ENCODE results near the gene IDNK.
A peak's percentile ranks its signal among the peaks of the same experiment; 100 is the strongest.

The IDNK gene

DNA sequence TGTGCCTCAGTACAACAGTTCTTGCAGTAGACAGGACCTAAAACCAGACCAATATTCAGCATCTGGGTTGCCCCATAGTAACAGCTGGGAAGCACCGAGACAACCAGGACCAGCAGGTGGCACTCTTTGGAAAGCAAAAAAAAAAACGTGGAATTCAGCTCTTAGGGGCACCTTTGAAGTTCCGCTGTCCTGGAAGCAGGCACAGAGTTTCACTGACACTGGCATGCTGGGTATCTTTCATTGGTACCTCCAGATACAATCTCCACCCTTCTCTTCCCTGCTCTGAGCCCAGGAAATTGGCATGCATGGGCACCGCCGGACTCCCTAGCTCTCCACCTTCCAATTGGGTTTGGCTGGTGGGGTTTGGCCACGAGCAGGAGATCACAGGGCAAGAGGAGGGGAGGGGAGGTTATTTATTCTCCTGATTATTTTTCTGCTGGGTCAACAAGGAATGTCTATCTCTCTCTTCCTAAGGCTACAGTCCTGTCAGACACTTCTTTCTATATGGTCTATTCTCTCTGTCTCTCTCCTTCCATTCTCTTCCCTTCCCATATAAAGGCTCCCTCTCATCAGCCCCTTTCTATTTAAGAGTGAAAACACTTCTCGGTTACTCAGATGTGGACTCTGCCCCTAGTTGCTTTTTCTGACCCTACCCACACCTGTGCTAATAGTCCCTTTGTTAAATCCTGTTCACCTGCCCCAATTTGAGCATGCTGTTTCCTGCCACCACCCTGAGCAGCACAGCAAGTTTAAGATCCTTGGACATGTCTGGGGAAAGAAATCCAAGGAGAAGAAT is 1.9 kb upstream of the IDNK start:
- H3K4me3 Mint-ChIP-seq, result no peak overlapping the region
- H3K9me3 Mint-ChIP-seq, result no peaks in the 10 kb centered on the region
- peaks cover 6% of the 10 kb centered on the region for H3K27me3 Mint-ChIP-seq
- intact Hi-C loops (cut with micrococcal nuclease), result loop anchor here (5.0 kb wide), 1 partner anchor 86 kb away; the partner anchor contains the start of gene UBQLN1
- H3K27ac Mint-ChIP-seq, result no peak overlapping the region
- peaks cover 13% of the 10 kb centered on the region for H3K36me3 Mint-ChIP-seq (ENCODE audit: low read depth)
- peaks cover 26% of the 10 kb centered on the region for H3K4me1 Mint-ChIP-seq (ENCODE audit: low read depth)

DNA sequence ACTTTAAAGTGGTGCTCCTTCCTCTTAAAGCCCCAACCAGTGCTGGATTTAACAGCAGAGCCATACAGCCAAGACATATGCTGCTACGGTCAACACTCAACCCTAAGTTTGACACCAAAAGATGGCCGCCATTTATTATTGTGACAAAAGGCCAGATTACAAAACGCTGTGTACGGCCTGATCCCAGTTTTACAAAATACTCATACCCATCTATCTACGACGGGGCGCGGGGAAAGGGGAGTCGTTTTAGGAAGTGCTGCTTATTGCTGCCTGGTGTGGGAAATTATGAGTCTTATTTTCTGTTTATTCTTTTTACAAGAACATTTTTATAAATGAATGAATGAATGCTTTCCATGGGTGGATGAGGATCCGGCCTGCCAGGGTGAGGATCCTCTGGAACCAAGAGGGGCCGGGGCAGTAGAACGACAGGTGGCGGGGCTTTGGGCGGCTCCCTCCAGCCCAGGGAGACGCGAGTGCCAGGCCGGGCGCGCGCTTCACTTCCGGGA is 457 bp upstream of the IDNK start:
- peaks cover 26% of the 10 kb centered on the region for H3K4me1 Mint-ChIP-seq (ENCODE audit: low read depth)
- peak overlapping the region; percentile 97 for H3K27ac Mint-ChIP-seq
- H3K9me3 Mint-ChIP-seq, result no peaks in the 10 kb centered on the region
- peak overlapping the region; percentile 89 for H3K4me3 Mint-ChIP-seq
- H3K36me3 Mint-ChIP-seq (ENCODE audit: low read depth), result peaks cover 27% of the 10 kb centered on the region
- intact Hi-C loops (cut with micrococcal nuclease), result loop anchor here (2.0 to 5.0 kb wide), 2 partner anchors 85 to 298 kb away; partner anchors contain the start of genes KIF27 and UBQLN1
- H3K27me3 Mint-ChIP-seq, result peaks cover 6% of the 10 kb centered on the region

DNA sequence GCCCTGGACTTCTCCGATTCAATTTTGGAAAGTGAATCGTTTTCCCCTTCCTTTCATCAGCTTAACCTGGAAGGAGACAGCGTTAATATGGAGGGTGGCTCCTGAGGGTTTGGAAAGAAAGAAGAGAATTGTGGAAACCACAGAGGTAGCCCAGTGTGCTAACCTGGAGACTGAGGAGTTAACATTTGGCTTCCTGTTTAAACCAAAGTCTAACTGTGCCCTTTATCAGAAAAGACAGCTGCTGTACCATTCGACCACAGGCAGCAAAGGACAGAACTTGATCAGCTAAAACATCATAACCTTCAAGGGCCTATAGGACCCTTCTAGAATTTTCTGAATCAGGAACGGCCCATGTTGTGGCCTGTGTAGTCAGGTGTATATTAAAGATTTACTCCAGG is 735 bp downstream of the IDNK start:
- peaks cover 26% of the 10 kb centered on the region for H3K4me1 Mint-ChIP-seq (ENCODE audit: low read depth)
- H3K27ac Mint-ChIP-seq, result peak overlapping the region; percentile 97
- H3K4me3 Mint-ChIP-seq, result peak overlapping the region; percentile 89
- intact Hi-C loops (cut with micrococcal nuclease), result loop anchor here (2.0 to 5.0 kb wide), 2 partner anchors 84 to 297 kb away; partner anchors contain the start of genes KIF27 and UBQLN1
- peaks cover 6% of the 10 kb centered on the region for H3K27me3 Mint-ChIP-seq
- no peaks in the 10 kb centered on the region for H3K9me3 Mint-ChIP-seq
- peaks cover 37% of the 10 kb centered on the region for H3K36me3 Mint-ChIP-seq (ENCODE audit: low read depth)

DNA sequence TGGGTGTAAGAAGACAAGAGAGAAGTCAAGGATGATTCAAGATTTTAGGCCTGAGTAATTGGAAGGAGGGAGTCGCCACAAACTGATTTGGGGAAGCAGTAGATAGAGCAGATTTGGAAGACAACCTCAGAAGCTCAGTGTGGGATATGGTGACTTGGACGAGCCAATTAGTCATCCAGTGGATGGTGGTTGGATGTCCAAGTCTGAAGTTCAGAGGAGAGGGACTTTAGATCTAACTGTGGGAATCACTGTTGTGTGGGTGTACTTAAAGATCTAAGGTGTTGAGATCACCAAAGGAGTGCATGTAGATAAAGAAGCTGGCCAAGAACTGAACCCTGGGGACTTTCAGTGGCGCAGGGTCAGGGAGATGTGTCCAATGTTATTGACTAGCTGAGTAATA is 2.2 kb downstream of the IDNK start:
- Mint-ChIP-seq H3K4me1 (ENCODE audit: low read depth) (peaks cover 35% of the 10 kb centered on the region), H3K4me3 (no peak overlapping the region), H3K9me3 (peaks cover 9% of the 10 kb centered on the region), H3K36me3 (ENCODE audit: low read depth) (peaks cover 51% of the 10 kb centered on the region), H3K27me3 (peaks cover 6% of the 10 kb centered on the region), H3K27ac (peak overlapping the region; percentile 10)
- intact Hi-C loops (cut with micrococcal nuclease), result no loop called here

GRCh38 chr9:83628540-83628939 is 5.6 kb downstream of the IDNK start:
- H3K27ac Mint-ChIP-seq, result no peak overlapping the region
- H3K4me1 Mint-ChIP-seq (ENCODE audit: low read depth), result peaks cover 23% of the 10 kb centered on the region

GRCh38 chr9:83629433-83630104 is 6.6 kb downstream of the IDNK start:
- no peak overlapping the region for H3K27ac Mint-ChIP-seq
- intact Hi-C loops (cut with micrococcal nuclease), result no loop called here
- peaks cover 9% of the 10 kb centered on the region for H3K9me3 Mint-ChIP-seq
- peaks cover 59% of the 10 kb centered on the region for H3K36me3 Mint-ChIP-seq (ENCODE audit: low read depth)
- H3K4me3 Mint-ChIP-seq, result no peak overlapping the region
- H3K4me1 Mint-ChIP-seq (ENCODE audit: low read depth), result peaks cover 16% of the 10 kb centered on the region
- H3K27me3 Mint-ChIP-seq, result no peaks in the 10 kb centered on the region

More at GRCh38 chr9:83628540-83628939, 5.6 kb downstream of the IDNK start:
- Mint-ChIP-seq H3K27me3 (no peaks in the 10 kb centered on the region), H3K9me3 (peaks cover 9% of the 10 kb centered on the region), H3K36me3 (ENCODE audit: low read depth) (peaks cover 59% of the 10 kb centered on the region), H3K4me3 (no peak overlapping the region)
- intact Hi-C loops (cut with micrococcal nuclease), result no loop called here

DNA sequence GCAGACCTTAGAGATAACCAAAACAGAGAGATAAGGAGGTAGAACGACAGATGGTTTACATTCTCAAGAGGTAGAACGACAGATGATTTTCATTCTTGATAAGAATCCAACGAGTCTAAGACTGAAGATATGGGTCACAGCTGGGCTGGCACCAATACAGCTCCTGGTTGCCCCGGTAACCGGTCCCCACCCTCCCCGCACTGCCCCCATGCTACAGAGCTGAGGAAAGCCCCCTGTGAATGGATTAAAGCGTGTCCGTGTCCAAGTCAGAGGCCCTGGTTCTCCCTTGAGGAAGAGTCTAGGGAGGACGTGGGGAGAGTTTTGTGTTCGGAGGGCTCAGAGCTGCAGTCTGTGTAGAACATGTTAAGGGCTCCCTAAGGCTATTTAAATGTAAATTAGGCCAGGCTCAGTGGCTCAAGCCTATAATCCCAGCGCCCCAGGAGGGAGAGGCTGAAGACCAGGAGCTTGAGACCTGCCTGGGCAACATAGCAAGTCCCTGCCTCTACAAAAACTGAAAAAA is 8.1 kb downstream of the IDNK start:
- Mint-ChIP-seq H3K36me3 (ENCODE audit: low read depth) (peaks cover 58% of the 10 kb centered on the region), H3K27me3 (no peaks in the 10 kb centered on the region), H3K4me1 (ENCODE audit: low read depth) (peaks cover 8% of the 10 kb centered on the region), H3K4me3 (no peak overlapping the region), H3K27ac (no peak overlapping the region), H3K9me3 (peaks cover 9% of the 10 kb centered on the region)
- intact Hi-C loops (cut with micrococcal nuclease), result no loop called here

- no peaks in the 10 kb centered on the region for H3K27me3 Mint-ChIP-seq
- H3K4me1 Mint-ChIP-seq (ENCODE audit: low read depth), result peaks cover 8% of the 10 kb centered on the region
- no peak overlapping the region for H3K27ac Mint-ChIP-seq
- H3K36me3 Mint-ChIP-seq (ENCODE audit: low read depth), result peaks cover 42% of the 10 kb centered on the region
- peaks cover 9% of the 10 kb centered on the region for H3K9me3 Mint-ChIP-seq
- intact Hi-C loops (cut with micrococcal nuclease), result no loop called here
- no peak overlapping the region for H3K4me3 Mint-ChIP-seq
Measured at GRCh38 chr9:83633255-83633654, 10.3 kb downstream of the IDNK start.

DNA sequence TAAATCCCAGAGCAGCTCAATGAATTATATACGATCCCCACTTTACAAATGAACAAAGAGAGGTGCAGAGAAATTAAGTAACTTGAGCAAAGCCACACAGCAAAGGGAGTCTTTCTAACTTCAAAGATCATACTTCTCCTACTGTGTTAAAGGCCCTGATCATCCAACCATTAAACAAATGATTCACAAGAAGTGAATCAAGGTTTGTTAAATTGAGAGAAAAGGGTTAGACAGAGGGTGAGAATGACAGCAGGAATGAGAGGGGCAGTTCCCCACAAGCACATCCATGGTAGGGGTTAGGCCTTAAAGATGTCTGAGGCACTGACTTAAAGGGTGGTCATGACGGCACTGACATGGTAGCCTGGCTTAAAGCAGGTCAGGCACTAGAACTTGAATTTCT is 10.7 kb downstream of the IDNK start:
- Mint-ChIP-seq H3K36me3 (ENCODE audit: low read depth) (peaks cover 40% of the 10 kb centered on the region), H3K4me1 (ENCODE audit: low read depth) (peaks cover 8% of the 10 kb centered on the region), H3K27me3 (no peaks in the 10 kb centered on the region), H3K27ac (no peak overlapping the region), H3K9me3 (peaks cover 9% of the 10 kb centered on the region), H3K4me3 (no peak overlapping the region)
- intact Hi-C loops (cut with micrococcal nuclease), result no loop called here

- Mint-ChIP-seq H3K36me3 (ENCODE audit: low read depth) (peaks cover 25% of the 10 kb centered on the region), H3K9me3 (no peaks in the 10 kb centered on the region), H3K4me1 (ENCODE audit: low read depth) (no peaks in the 10 kb centered on the region), H3K27ac (no peak overlapping the region), H3K4me3 (no peak overlapping the region), H3K27me3 (no peaks in the 10 kb centered on the region)
- intact Hi-C loops (cut with micrococcal nuclease), result no loop called here
Measured at GRCh38 chr9:83636813-83637212, 13.9 kb downstream of the IDNK start.

GRCh38 chr9:83637389-83637788 is 14.4 kb downstream of the IDNK start:
- Mint-ChIP-seq H3K9me3 (no peaks in the 10 kb centered on the region), H3K27me3 (no peaks in the 10 kb centered on the region), H3K4me1 (ENCODE audit: low read depth) (no peaks in the 10 kb centered on the region), H3K4me3 (no peak overlapping the region), H3K27ac (no peak overlapping the region), H3K36me3 (ENCODE audit: low read depth) (peaks cover 19% of the 10 kb centered on the region)
- intact Hi-C loops (cut with micrococcal nuclease), result no loop called here

DNA sequence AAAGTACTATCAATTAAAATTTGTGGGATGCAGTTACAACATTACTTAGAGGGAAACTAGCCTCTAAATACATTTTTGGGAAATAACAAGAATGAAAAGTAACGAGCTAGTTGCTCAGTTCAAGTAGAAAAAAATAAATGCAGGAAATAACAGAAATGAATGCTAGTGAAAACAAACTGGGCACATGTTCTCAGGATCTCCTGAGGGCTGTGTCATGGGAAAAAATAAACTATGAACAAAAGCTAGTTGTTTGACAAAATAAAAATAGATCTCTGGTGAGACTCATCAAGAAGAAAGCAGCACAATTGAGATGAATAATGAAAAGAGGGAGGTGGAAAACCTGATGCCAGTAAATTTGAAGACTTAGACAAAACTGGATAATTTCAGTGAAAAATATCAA is 16.3 kb downstream of the IDNK start:
- Mint-ChIP-seq H3K27ac (no peak overlapping the region), H3K36me3 (ENCODE audit: low read depth) (peaks cover 29% of the 10 kb centered on the region), H3K9me3 (no peaks in the 10 kb centered on the region), H3K4me1 (ENCODE audit: low read depth) (no peaks in the 10 kb centered on the region), H3K4me3 (no peak overlapping the region), H3K27me3 (no peaks in the 10 kb centered on the region)
- intact Hi-C loops (cut with micrococcal nuclease), result no loop called here

- no peak overlapping the region for H3K27ac Mint-ChIP-seq
- intact Hi-C loops (cut with micrococcal nuclease), result no loop called here
- no peak overlapping the region for H3K4me3 Mint-ChIP-seq
Measured at GRCh38 chr9:83642793-83643192, 19.9 kb downstream of the IDNK start.

More at GRCh38 chr9:83642793-83643192, 19.9 kb downstream of the IDNK start:
- no peaks in the 10 kb centered on the region for H3K9me3 Mint-ChIP-seq
- H3K4me1 Mint-ChIP-seq (ENCODE audit: low read depth), result no peaks in the 10 kb centered on the region
- H3K36me3 Mint-ChIP-seq (ENCODE audit: low read depth), result peaks cover 49% of the 10 kb centered on the region
- no peaks in the 10 kb centered on the region for H3K27me3 Mint-ChIP-seq

All from dendritic cell treated with granulocyte-macrophage colony-stimulating factor and Interleukin-4, amounts not matched to agents 40 ng/mL and 50 ng/mL, for 4 days (primary cell).